Neutrophil (primary cell): ENCODE results near the gene POLA1.

Experiments used
- H3K27ac ChIP-seq: fragments of 200-600 bp; sonication (generic); 2 replicates; pipeline ENCODE4 v1.5.1; 2016; ENCODE audit warnings: mild to moderate bottlenecking, moderate library complexity
- H3K27me3 ChIP-seq: fragments of 200-600 bp; sonication (generic); 2 replicates; pipeline ENCODE4 v1.6.0; 2016; ENCODE audit warnings: mild to moderate bottlenecking
- H3K36me3 ChIP-seq: fragments of 200-600 bp; sonication (generic); 2 replicates; pipeline ENCODE4 v1.5.1; 2017
- H3K4me1 ChIP-seq, 2 experiments: fragments of 200-600 bp in 1 of 2; sonication (generic) in 1 of 2; 1 replicate in 1 of 2; 2 replicates in 1 of 2; pipeline versions ENCODE4 v1.5.1 to v1.6.1; 2013 to 2016; ENCODE audit warnings: low read depth in 1 of 2, low read length in 1 of 2, mild to moderate bottlenecking in 1 of 2, moderate library complexity in 1 of 2; ENCODE audit not compliant: control insufficient read depth in 1 of 2, insufficient read depth in 1 of 2
- H3K4me3 ChIP-seq, 2 experiments: fragments of 200-600 bp in 1 of 2; sonication (generic) in 1 of 2; 1 replicate in 1 of 2; 2 replicates in 1 of 2; pipeline ENCODE4 v1.5.1; 2013 to 2016; ENCODE audit warnings: low read depth in 1 of 2, low read length in 1 of 2, mild to moderate bottlenecking in 1 of 2, moderate library complexity in 1 of 2
- H3K9me3 ChIP-seq: fragments of 200-600 bp; sonication (generic); 2 replicates; pipeline ENCODE4 v1.5.1; 2016
- TF ChIP-seq, protein P1 (sequence below): fragments of 200-600 bp; sonication (generic); IDR thresholded peaks from 2 replicates; pipeline ENCODE4 v1.5.1; 2016; ENCODE audit warnings: antibody characterized with exemption

Gene POLA1

DNA sequence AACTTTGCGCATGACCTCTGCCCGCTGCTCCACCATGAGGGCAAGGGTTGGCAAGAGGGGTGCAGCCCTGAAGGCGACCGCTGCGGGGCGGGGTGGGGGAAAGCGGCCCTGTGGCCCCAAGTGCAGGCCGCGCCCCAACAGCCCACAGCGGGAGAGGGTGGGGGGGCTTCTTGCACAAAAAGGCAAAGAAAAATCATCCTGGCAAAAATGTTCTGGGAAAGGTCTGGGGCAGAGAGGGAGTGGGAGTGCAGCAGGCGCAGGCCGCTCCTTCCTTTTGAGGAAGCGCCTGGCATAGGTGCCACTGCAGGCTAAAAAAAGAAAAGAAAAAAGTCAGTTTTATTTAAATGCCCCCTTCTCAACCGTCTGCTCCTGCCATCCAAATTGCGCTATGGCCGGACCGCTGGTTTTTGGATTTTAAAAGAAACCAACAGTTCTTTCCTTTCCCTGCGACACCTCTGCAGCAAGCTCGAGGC lies 320.7 kb downstream of the POLA1 start:
- H3K27ac ChIP-seq = no peak overlapping the region
- TF ChIP-seq, protein P1, sequence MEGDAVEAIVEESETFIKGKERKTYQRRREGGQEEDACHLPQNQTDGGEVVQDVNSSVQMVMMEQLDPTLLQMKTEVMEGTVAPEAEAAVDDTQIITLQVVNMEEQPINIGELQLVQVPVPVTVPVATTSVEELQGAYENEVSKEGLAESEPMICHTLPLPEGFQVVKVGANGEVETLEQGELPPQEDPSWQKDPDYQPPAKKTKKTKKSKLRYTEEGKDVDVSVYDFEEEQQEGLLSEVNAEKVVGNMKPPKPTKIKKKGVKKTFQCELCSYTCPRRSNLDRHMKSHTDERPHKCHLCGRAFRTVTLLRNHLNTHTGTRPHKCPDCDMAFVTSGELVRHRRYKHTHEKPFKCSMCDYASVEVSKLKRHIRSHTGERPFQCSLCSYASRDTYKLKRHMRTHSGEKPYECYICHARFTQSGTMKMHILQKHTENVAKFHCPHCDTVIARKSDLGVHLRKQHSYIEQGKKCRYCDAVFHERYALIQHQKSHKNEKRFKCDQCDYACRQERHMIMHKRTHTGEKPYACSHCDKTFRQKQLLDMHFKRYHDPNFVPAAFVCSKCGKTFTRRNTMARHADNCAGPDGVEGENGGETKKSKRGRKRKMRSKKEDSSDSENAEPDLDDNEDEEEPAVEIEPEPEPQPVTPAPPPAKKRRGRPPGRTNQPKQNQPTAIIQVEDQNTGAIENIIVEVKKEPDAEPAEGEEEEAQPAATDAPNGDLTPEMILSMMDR = no peak
- no peak overlapping the region for H3K4me3 ChIP-seq
- H3K9me3 ChIP-seq = no peaks in the 10 kb centered on the region
- H3K27me3 ChIP-seq = peaks cover 98% of the 10 kb centered on the region
- H3K4me1 ChIP-seq = peaks cover 2 to 3% of the 10 kb centered on the region in 2 experiments
- H3K36me3 ChIP-seq = no peaks in the 10 kb centered on the region

DNA sequence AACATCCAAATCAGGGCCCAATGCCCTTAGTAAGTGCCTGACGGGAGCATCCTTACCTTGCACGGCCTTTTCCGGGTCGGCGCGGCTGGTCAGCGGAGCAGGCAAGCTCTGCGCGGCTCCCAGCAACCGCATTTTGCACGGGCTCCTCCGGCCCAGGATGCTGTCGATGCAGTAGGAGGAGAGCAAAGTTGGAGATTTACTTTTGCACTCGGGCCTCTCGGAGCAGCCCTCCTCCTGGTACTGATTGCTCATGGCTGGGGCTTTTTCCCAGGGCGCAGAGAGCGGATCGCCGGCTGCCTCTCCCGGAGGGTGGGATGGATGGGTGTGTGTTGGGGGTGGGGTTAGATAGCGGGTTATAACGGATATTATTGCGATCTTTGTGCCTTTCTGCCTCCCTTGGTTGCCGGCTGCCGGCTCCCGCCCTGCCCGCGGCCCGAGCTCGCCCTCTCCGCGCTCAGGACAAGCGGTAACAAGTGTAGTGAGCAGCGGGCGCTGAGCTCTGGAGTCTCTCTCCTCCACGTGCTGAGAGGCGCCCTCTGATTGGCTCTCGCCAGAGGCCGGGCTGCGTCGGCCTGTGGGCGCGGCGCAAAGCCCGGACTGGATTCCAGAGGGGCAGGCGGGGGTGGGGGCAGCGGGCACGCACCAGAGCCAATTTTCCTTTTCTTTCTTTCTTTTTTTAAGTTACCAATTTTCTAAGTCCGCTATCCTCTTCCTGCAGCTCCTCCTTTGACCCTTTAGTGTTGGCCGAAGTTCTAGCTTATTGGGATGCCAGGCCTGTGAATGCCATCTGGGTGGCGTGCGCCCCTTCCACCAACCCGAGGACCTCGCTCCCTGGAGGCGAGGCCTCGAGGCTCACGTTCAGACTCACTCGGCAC lies 322.0 kb downstream of the POLA1 start, which contains the start of gene ARX:
ARX (minus strand) TSS at position 480 of the 875 bp plus-strand sequence; CDS start at position 252, 228 bp downstream.
- TF ChIP-seq, protein P1 = no peak
- H3K27me3 ChIP-seq = peaks cover 98% of the 10 kb centered on the region
- no peak within 1 kb of the TSS for H3K27ac ChIP-seq
- no peaks in the 10 kb centered on the region for H3K9me3 ChIP-seq
- H3K4me3 ChIP-seq = no peak within 1 kb of the TSS
- H3K36me3 ChIP-seq = no peaks in the 10 kb centered on the region
- peaks cover 2 to 6% of the 10 kb centered on the region in 2 experiments for H3K4me1 ChIP-seq

DNA sequence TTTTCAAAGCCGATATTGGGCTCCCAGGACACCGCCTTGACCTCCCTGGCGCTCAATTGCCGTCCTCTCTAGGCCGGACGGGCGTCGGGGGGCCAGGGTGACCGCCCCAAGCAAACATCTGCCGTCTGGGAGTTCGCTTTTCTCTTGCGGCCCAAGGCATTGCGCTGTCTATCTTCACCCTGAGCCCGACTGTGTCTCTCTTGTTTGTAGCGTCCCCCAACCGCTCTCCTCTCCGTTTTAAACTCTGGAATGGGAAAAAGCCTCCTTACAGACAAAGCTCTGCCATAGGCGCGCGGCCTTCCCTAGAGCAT lies 322.6 kb downstream of the POLA1 start:
- peaks cover 98% of the 10 kb centered on the region for H3K27me3 ChIP-seq
- H3K36me3 ChIP-seq = no peaks in the 10 kb centered on the region
- H3K27ac ChIP-seq = no peak overlapping the region
- H3K4me1 ChIP-seq = peaks cover 2 to 8% of the 10 kb centered on the region in 2 experiments
- TF ChIP-seq, protein P1 = no peak
- no peak overlapping the region for H3K4me3 ChIP-seq
- no peaks in the 10 kb centered on the region for H3K9me3 ChIP-seq

DNA sequence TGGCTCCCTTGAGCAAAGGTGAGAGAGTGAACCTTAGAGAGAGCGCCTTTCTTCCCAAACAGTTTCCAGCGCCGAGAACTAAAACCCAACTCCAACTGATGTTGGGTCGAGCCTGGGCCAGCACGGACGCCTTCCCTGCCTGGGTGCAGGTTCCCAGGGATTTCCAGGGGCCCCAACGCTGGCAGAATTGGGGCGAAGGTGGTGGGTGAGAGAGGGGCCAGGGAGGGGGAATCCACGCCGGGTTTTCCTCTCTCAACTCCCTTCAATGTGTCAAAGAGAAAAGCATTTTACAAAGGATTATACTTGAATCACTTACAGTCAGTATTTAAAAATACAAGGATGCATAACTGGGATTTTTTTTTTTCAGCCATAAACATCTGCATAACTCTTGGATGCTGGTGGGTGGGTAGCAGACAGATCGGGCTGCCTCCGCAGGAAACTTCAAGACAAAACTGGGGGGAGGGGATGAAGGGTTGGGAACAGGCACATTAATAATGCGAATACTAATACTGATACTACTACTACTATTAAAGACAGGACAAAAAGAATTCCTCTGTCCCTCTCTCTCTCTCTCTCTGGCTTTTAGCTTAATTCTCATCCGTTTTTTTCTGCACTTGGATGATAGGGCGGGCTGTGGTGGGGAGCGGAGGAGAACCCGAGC lies 323.4 kb downstream of the POLA1 start:
- Histone ChIP-seq H3K27me3 (peaks cover 98% of the 10 kb centered on the region), H3K36me3 (no peaks in the 10 kb centered on the region), H3K27ac (no peak overlapping the region), H3K9me3 (no peaks in the 10 kb centered on the region), H3K4me1 (peaks cover 2 to 8% of the 10 kb centered on the region in 2 experiments), H3K4me3 (no peak overlapping the region)
- TF ChIP-seq, protein P1 = no peak

DNA sequence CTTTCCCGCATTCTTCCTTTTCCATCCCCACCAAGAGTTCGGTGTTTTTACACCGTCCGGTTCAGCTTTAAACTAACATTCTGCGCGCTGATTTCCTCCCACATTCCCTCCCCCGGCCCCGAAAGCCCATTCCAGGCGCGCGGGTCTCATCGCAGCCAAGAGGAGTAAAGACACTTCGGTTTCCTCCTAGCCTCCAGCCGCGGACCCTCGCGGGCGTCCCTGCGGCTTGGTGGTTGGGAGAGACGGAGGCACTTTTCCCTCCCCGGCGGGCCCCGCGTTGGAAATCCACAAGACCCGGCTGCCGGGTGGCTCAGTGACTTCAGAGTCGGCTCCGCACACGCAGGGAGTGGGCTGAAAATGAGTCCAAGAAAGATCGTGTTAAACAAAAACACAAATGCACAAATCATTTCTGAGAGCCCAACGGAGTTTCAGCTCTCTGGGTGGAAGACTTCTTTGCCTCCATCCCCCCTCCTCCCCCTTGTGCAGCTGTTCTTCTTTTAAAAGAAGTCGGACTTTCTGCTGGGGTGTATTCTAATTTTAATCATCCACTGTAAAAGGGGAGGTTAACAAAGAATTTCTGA lies 324.0 kb downstream of the POLA1 start:
- Histone ChIP-seq H3K4me1 (peaks cover 2 to 6% of the 10 kb centered on the region in 2 experiments), H3K9me3 (no peaks in the 10 kb centered on the region), H3K36me3 (no peaks in the 10 kb centered on the region), H3K27ac (no peak overlapping the region), H3K27me3 (peaks cover 98% of the 10 kb centered on the region), H3K4me3 (no peak overlapping the region)
- TF ChIP-seq, protein P1 = no peak
